ENCODE data around the gene TAGAP. TPM values are rescaled to one million over a fixed set of nuclear protein-coding genes. Genes with fewer than 3 reads are reported as not detected.

Gene TAGAP, protein sequence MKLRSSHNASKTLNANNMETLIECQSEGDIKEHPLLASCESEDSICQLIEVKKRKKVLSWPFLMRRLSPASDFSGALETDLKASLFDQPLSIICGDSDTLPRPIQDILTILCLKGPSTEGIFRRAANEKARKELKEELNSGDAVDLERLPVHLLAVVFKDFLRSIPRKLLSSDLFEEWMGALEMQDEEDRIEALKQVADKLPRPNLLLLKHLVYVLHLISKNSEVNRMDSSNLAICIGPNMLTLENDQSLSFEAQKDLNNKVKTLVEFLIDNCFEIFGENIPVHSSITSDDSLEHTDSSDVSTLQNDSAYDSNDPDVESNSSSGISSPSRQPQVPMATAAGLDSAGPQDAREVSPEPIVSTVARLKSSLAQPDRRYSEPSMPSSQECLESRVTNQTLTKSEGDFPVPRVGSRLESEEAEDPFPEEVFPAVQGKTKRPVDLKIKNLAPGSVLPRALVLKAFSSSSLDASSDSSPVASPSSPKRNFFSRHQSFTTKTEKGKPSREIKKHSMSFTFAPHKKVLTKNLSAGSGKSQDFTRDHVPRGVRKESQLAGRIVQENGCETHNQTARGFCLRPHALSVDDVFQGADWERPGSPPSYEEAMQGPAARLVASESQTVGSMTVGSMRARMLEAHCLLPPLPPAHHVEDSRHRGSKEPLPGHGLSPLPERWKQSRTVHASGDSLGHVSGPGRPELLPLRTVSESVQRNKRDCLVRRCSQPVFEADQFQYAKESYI
- 25.4 and 30.7 TPM in 2 replicates for total RNA-seq (2014; rRNA removed; shearing (Covaris generic))
- total RNA-seq (2022), result 22.7 and 23.6 TPM in 2 replicates
- percentile 94 among the genes with signal in this experiment for Bru-seq, nascent RNA
- percentile 56 among the genes with signal in this experiment for BruChase-seq, experiment 1, labeled RNA remaining after a 6-hour chase
- percentile 60 among the genes with signal in this experiment for BruChase-seq, experiment 2, labeled RNA remaining after a 2-hour chase
- long read RNA-seq, transcript TAGAP-203 (10 exons, 3,887 nt), result major isoform, 40 of 50 reads
- long read RNA-seq, partial matches to known transcripts, result 5 of 50 reads
- long read RNA-seq, other reads (novel, unspliced or antisense), result 5 of 50 reads

DNA sequence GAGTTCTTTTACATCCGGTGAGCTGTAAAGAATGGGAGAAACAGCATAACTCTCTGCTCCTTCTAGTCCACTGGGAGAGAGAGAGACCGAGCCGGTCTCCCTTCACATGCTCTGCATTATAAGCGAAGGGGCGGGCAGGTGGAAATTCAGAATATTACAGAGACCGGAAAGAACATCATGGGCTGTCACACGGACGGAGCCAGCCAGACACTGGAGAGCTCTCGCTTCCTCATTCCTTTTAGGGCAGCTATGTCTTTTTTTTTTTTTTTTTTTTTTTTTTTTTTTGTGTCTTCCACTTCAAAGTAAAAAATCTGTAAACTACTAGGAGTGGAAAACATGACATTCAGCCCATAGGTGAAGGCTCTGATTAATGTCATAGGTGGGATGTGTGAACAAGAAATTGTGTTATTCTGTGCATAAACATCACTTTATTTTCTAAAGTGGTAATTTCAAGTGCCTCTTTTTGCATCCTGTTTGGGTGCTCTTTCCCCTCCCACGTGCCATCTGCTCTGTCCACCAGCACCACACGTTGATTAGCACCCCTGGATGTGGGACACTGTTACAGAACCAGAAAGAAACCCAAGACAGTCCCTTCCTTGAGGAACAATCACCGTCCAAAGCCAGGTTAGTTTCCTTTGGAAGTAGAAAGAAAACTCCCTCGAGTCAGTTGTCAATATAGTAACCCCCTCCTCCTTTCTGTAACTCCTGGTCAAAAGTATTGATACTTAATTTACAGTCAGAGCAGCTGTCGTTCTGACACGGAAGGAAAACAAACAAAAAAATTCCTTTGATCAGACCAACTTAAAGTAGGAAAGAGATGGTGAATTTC lies at the start of gene TAGAP:
TAGAP (minus strand) TSS at position 93 of the 829 bp plus-strand sequence. CDS start 845 bp downstream, outside the sequence.
- Histone ChIP-seq H3K4me1 (ENCODE audit: insufficient read depth, low read length, poor library complexity, severe bottlenecking) (peaks cover 54% of the 10 kb centered on the region), H4K20me1 (ENCODE audit: insufficient read depth, low read length) (no peaks in the 10 kb centered on the region), H3K9me2 (ENCODE audit: insufficient read depth, low read length) (no peaks in the 10 kb centered on the region), H2AFZ (ENCODE audit: low read length) (peak within 1 kb of the TSS; percentile 75; the same call in 1 of the 2 replicates), H3K9me3 (ENCODE audit: low read length) (no peaks in the 10 kb centered on the region), H3K79me2 (ENCODE audit: insufficient read depth, low read depth, low read length) (peaks cover 47% of the 10 kb centered on the region), H3K4me3 (ENCODE audit: low read depth, low read length, poor library complexity, severe bottlenecking) (peak within 1 kb of the TSS; percentile 95), H3K36me3 (ENCODE audit: insufficient read depth, low read length) (peaks cover 46% of the 10 kb centered on the region), H3K4me2 (ENCODE audit: low read length) (peak within 1 kb of the TSS; percentile 95), H3K27ac (ENCODE audit: low read depth, low read length, poor library complexity, severe bottlenecking) (peak within 1 kb of the TSS; percentile 96)
- BruUV-seq (replicated peaks), result no TSS peak
- intact Hi-C loops (cut with micrococcal nuclease; ENCODE audit: unreplicated experiment), result loop anchor here (10.0 kb wide), 1 partner anchor 420 kb away; no protein-coding TSS in a partner anchor
- DNase-seq (ENCODE audit: low spot score), result peak; percentile 96
- ChIA-PET CTCF (ENCODE audit: unreplicated experiment) (interaction anchor here (0.6 to 2.3 kb wide), 5 partner anchors 13 to 416 kb away, joined by 3 to 22 read pairs (median 3); no protein-coding TSS in a partner anchor), POLR2A (interaction anchor here (0.6 to 2.9 kb wide), 27 partner anchors 10 to 675 kb away, joined by 3 to 68 read pairs (median 5); no protein-coding TSS in a partner anchor)
- TF ChIP-seq, protein P1, sequence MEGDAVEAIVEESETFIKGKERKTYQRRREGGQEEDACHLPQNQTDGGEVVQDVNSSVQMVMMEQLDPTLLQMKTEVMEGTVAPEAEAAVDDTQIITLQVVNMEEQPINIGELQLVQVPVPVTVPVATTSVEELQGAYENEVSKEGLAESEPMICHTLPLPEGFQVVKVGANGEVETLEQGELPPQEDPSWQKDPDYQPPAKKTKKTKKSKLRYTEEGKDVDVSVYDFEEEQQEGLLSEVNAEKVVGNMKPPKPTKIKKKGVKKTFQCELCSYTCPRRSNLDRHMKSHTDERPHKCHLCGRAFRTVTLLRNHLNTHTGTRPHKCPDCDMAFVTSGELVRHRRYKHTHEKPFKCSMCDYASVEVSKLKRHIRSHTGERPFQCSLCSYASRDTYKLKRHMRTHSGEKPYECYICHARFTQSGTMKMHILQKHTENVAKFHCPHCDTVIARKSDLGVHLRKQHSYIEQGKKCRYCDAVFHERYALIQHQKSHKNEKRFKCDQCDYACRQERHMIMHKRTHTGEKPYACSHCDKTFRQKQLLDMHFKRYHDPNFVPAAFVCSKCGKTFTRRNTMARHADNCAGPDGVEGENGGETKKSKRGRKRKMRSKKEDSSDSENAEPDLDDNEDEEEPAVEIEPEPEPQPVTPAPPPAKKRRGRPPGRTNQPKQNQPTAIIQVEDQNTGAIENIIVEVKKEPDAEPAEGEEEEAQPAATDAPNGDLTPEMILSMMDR (conservative IDR thresholded peaks at IDR 0.05; ENCODE audit: low read length), result no peak
- TF ChIP-seq EZH2phosphoT487 (IDR thresholded peaks at IDR 0.05; ENCODE audit: borderline replicate concordance, low read depth, low read length), result no peak

GRCh38 chr6:159093609-159094443 lies 49.0 kb upstream of the TAGAP start:
- Histone ChIP-seq H3K4me2 (ENCODE audit: low read length) (peak overlapping the region; percentile 67), H3K27ac (ENCODE audit: low read depth, low read length, poor library complexity, severe bottlenecking) (peak overlapping the region; percentile 87), H3K9me3 (ENCODE audit: low read length) (no peaks in the 10 kb centered on the region), H3K4me1 (ENCODE audit: insufficient read depth, low read length, poor library complexity, severe bottlenecking) (peaks cover 61% of the 10 kb centered on the region), H3K79me2 (ENCODE audit: insufficient read depth, low read depth, low read length) (no peaks in the 10 kb centered on the region), H4K20me1 (ENCODE audit: insufficient read depth, low read length) (no peaks in the 10 kb centered on the region), H2AFZ (ENCODE audit: low read length) (peak overlapping the region; percentile 63; the same call in 1 of the 2 replicates), H3K4me3 (ENCODE audit: low read depth, low read length, poor library complexity, severe bottlenecking) (peak overlapping the region; percentile 56), H3K36me3 (ENCODE audit: insufficient read depth, low read length) (no peaks in the 10 kb centered on the region), H3K9me2 (ENCODE audit: insufficient read depth, low read length) (no peaks in the 10 kb centered on the region)
- POLR2A ChIA-PET, result interaction anchor here (0.5 to 4.3 kb wide), 17 partner anchors 8 to 222 kb away, joined by 3 to 39 read pairs (median 4); partner anchors contain the start of gene TAGAP
- TSS peak; percentile 57 for BruUV-seq (replicated peaks)
- TF ChIP-seq EZH2phosphoT487 (IDR thresholded peaks at IDR 0.05; ENCODE audit: borderline replicate concordance, low read depth, low read length), result no peak
- TF ChIP-seq, protein P1 (conservative IDR thresholded peaks at IDR 0.05; ENCODE audit: low read length), result no peak
- intact Hi-C loops (cut with micrococcal nuclease; ENCODE audit: unreplicated experiment), result loop anchor here (2.0 kb wide), 1 partner anchor 51 kb away; no protein-coding TSS in a partner anchor
- CTCF ChIA-PET (ENCODE audit: unreplicated experiment), result interaction anchor here (1.0 to 1.6 kb wide), 3 partner anchors 10 to 34 kb away, joined by 3 to 5 read pairs (median 4); no protein-coding TSS in a partner anchor
- DNase-seq (ENCODE audit: low spot score), result no peak
